Femur (tissue), 1 donor: Measurements from ENCODE around the gene CPNE6.

Source experiments
- DNase-seq: peaks from one replicate; pipeline ENCODE4 v3.0.0-alpha.2; 2017

The CPNE6 gene

GRCh38 chr14:24070285-24071143 lies 848 bp upstream of the CPNE6 start:
- no peak for DNase-seq

- DNase-seq = no peak
Observed at GRCh38 chr14:24071836-24072430, 571 bp downstream of the CPNE6 start.

- DNase-seq = no peak
Observed at GRCh38 chr14:24072436-24072835, 1.1 kb downstream of the CPNE6 start.

- no peak for DNase-seq
Observed at GRCh38 chr14:24072881-24073877, 1.8 kb downstream of the CPNE6 start.

- no peak for DNase-seq
Observed at GRCh38 chr14:24074625-24075484, 3.5 kb downstream of the CPNE6 start.

GRCh38 chr14:24075485-24076301 lies 4.3 kb downstream of the CPNE6 start:
- no peak for DNase-seq

GRCh38 chr14:24076302-24076601 lies 4.9 kb downstream of the CPNE6 start:
- no peak for DNase-seq

GRCh38 chr14:24077086-24077485 lies 5.7 kb downstream of the CPNE6 start:
- DNase-seq = no peak

- DNase-seq = no peak
Observed at GRCh38 chr14:24078146-24078545, 6.8 kb downstream of the CPNE6 start.

- DNase-seq = no peak
Observed at GRCh38 chr14:24079491-24080141, 8.3 kb downstream of the CPNE6 start.

- no peak for DNase-seq
Observed at GRCh38 chr14:24080142-24080530, 8.8 kb downstream of the CPNE6 start.

GRCh38 chr14:24080888-24081738 lies 9.8 kb downstream of the CPNE6 start:
- DNase-seq = peak; percentile 51

GRCh38 chr14:24081739-24082211 lies 10.4 kb downstream of the CPNE6 start:
- no peak for DNase-seq

- no peak for DNase-seq
Observed at GRCh38 chr14:24082411-24083080, 11.2 kb downstream of the CPNE6 start.

GRCh38 chr14:24083462-24083861 lies 12.1 kb downstream of the CPNE6 start:
- DNase-seq = no peak

GRCh38 chr14:24084440-24084839 lies 13.1 kb downstream of the CPNE6 start:
- no peak for DNase-seq

GRCh38 chr14:24085215-24085614 lies 13.9 kb downstream of the CPNE6 start:
- DNase-seq = no peak

GRCh38 chr14:24086193-24086955 lies 15.0 kb downstream of the CPNE6 start:
- DNase-seq = no peak
